ENCODE measurements around the gene LDLRAD4.

LDLRAD4 gene

GRCh38 chr18:13265911-13266217 is 47.3 kb downstream of the LDLRAD4 start:
- no peak for DNase-seq (ENCODE audit: low spot score)

DNA sequence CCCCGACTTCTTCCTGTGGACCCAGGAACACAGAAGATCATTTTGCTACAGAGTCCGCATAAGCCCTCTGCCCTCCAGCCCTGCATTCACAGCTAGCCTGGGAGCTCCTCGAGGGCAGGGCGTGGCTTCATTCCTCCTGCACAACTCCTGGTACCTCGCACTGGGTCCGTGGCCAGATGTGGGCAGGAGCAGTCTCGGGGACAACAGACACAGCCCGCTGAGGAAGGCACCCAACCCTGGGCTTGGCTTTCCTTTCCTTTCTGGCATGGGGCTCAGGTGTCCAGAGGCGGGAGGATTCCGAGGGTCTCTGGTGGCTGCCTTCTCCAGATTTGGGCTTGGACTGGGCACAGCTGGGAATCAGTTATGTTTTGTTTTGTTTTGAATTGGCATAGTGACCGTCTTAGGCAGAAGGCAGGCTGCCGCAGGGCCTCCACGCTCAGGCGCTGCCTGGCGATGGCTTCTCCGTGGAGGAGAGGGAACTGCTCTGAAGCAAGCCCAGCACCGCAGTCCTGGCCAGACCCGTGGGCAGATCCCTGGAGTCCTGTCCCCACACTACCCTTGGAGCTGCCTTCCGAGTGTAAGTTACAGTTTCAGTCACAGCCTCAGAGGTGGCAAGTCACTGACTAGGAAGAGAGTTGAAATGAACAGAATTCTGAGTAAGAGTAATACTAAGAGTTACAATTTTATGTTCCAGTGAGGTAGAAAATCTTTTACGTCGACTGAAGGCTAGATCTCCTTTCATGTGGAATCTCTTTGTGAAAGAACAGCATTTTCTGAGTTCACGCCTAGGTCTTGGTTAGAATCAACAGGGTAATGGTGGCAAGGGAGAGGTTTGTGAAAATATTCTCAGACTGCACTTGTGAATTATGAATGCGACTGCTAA is 47.9 kb downstream of the LDLRAD4 start:
- no peak for DNase-seq (ENCODE audit: low spot score)

DNA sequence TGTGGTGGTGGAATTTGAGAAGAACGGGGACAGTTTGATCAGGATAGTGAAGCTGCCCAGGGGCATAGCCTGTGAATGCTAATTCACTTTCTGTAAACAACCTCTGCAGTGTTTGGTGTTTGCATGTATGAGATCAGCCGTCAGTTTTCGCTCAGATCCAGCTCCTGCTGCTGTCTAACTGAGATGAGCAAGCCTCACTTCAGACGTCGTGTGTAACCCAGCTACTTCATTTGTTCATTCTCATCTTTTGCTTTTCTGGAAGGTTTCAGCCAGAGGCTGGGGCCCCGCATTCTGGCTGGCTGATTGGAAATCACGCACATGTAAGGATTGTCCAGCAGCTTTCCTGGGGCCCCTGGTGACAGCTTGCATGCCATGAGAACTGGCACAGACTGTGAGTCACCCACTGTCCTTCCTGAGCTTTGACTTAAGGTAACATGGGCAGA is 48.9 kb downstream of the LDLRAD4 start:
- DNase-seq (ENCODE audit: low spot score) = no peak

DNA sequence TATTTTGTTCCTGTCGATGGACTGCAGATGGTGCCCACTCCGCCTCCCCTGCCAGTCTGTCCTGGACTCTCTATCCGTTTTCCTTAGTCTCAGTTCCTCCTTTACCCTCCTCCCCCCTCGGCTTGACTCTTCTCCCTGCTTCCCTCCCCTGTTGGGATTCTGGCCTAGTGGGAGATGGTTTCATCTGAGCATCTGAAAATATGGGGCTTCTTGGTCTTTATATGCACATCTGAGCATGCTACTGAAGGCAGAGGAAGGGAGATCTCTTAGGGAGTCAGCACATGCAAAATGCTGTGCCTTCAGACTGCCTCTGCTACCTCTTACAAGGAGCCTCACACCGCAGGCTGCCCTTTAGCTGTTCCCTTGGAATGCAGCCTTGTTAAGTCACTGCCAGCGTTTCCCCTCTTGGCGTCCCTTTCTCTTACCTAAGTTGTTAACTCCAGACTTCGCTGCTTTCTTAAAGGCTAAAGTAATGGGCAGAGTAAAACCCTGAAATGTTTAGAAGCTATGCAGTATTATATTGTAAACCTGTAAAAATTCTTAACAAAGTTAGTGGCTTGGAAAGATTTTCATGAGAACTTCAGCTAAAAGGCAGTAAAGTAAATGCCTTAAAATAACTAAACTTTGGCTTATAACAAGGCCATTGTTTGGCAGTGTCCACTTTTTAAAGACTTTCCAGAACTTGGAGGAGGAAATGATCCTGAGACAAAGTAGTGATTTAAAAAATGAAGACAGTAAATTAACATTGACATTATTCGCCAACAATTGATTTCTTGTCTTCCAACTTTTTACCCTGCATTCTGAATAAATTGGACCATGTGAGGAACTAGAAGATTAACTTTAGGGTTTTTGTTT is 49.8 kb downstream of the LDLRAD4 start:
- peak; percentile 68 for DNase-seq (ENCODE audit: low spot score)

- no peak for DNase-seq (ENCODE audit: low spot score)
Measured at GRCh38 chr18:13269013-13269280, 50.4 kb downstream of the LDLRAD4 start.

- no peak for DNase-seq (ENCODE audit: low spot score)
Measured at GRCh38 chr18:13269521-13270011, 51.0 kb downstream of the LDLRAD4 start.

- DNase-seq (ENCODE audit: low spot score) = no peak
Measured at GRCh38 chr18:13270279-13270855, 51.8 kb downstream of the LDLRAD4 start.

GRCh38 chr18:13271302-13271911 is 52.8 kb downstream of the LDLRAD4 start:
- no peak for DNase-seq (ENCODE audit: low spot score)

DNA sequence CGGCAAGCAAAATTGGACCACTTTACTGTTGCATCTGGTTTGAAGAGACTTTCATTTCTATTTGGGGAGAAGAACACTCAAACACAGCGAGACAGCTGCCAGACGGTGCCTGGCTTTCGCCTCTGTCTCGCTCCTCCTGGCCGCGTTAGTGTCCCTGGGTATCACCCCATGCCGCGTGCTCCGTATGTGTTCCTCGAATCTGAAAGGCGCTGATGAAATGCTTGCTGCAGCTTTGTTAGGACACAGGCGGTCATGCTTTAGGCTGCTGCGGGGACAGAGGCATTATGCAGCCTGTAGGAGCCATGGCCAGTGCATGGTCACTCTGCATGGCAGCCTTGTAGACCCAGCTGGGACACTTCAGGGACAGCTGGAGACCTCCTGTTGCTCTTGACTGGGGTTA is 53.9 kb downstream of the LDLRAD4 start:
- DNase-seq (ENCODE audit: low spot score) = no peak

GRCh38 chr18:13273800-13274199 is 55.2 kb downstream of the LDLRAD4 start:
- no peak for DNase-seq (ENCODE audit: low spot score)

DNA sequence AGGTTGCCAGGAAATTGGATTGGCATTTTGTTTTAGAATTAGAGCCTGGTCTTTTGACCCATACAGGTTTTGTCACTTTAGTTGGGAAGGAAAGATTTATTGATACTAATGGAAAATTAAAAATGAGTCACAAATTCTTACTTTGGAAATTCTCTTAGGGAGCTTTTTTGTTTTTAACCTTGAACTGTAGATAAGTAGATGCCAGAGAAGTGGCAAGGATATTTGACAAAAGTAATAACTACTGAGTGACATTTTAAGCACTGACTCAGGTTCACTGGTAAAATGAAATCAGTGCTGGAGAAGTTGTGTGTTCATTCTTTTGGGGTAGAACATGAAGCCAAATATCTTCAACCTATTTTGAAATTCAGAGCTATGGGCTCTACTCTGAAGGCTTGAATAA is 56.5 kb downstream of the LDLRAD4 start:
- no peak for DNase-seq (ENCODE audit: low spot score)

GRCh38 chr18:13276530-13277520 is 58.3 kb downstream of the LDLRAD4 start:
- no peak for DNase-seq (ENCODE audit: low spot score)

DNA sequence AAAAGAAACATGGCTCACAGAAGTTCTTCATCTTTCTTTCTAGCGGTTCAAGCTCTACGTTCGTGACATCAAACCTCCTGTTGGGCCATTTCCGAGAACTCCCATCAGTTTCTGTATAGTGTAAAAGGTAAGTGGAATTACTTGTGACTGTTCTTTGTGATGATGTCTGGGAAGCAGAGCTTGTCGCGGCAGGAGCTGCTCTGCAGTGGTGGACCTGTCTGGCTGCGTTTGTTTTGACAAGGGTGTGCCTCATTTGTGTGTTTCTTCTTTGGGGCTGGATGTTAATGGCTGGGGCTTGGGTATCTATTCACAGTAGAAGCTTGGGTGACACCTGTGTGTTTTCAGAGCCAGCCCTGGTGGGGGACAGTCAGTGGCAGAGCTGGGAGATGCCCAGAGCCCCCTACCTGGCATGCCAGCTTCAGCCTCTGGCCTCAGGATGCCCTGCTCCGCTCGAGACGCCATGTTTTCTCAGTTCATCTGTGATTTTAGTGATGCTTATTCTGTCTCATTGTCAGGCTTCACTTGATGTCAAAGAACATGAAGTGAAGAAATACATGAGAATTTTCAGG is 59.6 kb downstream of the LDLRAD4 start:
- no peak for DNase-seq (ENCODE audit: low spot score)

DNA sequence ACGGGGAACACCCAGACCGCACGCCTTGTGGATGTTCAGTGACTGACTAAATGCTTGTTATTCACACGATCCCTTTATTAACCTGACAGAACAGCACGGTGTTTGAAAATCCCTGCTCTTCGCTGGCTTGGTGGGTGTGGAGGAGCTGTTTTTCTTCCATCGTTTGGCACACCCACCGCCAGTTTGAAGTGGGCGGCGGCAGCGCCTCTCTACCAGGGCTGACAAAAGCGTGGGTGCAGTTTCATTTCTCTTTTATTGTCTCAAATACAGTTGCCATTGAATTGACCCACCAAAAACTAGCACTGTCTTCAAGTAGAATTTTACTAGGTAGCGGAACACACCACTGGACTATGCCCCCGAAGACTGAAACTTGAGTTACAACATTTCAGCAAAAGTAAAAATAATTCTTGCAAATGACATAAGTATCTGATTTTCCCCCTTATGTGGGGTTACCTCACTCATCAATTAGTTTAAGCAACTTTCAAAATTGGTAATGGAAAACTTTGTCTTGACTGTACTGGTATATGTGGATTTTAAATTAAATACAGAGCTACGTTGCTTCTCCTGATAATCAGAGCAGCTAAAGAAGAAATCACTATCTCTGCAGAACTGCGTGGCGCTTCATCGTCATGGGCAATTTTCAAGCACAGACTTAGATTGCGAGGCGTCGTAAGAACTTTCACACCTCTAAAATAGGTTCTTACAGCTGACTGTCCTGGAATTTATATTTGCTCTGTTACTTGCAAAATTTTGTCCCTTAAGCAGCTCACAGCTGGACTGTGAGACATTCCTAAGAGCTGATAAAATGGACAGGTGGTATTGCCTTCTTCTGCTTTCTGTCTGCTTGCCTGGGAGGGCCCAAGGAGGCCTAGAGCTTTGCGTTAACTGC is 60.9 kb downstream of the LDLRAD4 start:
- DNase-seq (ENCODE audit: low spot score) = no peak

DNA sequence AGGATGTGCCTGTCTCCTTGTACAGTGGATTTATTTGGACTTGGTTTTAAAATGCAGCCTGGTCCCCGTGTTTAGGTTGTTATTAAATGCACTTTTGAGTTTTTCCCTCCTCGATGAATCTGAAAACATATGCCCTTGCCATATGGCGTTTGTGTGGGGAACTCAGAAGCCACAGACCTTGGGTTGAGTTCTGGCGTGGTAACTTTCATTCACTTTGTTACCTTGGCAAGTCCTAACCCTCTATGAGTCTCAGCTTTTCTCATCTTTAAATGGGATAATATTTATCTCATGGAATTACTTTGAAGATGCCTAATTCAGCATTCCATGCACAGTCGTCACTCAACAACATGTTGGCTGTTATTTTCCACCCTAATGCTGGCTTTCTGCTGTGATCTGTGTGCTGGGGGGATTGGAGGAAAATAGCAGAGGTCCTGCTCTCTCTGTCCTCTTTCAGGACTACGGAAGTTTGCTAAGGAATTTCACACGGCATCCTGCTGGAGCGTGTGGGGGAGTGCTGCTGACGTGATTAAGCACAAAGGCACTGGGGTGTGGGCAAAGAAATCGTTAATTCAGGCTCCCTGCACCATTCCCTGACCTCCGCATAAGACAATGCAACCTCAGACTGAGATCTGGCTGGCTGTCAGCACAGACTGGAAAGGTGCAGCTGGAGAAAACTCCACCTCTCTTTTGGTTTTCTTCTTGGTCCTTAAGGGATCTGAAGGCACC is 61.7 kb downstream of the LDLRAD4 start:
- DNase-seq (ENCODE audit: low spot score) = no peak

DNA sequence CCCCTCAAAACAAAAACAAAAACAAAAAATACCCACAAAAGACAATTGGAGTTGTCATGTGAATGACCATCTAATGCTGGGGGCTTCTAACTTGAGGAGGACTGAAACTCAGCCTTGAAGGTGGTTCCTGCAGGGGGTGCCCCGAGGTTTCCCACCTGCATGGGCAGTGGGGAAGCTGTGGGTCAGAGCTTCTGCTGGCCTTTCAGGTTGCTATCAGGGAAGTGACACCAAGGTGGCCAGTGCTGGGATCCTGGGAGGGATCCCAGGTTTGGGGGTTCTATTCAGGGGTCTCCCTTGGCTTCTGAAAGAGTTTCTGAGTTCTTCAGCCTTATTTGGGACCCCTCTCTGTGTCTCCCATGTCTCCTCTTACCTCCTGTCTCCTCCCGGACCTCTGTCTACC is 62.8 kb downstream of the LDLRAD4 start:
- no peak for DNase-seq (ENCODE audit: low spot score)

GRCh38 chr18:13283746-13284145 is 65.2 kb downstream of the LDLRAD4 start:
- DNase-seq (ENCODE audit: low spot score) = no peak

DNA sequence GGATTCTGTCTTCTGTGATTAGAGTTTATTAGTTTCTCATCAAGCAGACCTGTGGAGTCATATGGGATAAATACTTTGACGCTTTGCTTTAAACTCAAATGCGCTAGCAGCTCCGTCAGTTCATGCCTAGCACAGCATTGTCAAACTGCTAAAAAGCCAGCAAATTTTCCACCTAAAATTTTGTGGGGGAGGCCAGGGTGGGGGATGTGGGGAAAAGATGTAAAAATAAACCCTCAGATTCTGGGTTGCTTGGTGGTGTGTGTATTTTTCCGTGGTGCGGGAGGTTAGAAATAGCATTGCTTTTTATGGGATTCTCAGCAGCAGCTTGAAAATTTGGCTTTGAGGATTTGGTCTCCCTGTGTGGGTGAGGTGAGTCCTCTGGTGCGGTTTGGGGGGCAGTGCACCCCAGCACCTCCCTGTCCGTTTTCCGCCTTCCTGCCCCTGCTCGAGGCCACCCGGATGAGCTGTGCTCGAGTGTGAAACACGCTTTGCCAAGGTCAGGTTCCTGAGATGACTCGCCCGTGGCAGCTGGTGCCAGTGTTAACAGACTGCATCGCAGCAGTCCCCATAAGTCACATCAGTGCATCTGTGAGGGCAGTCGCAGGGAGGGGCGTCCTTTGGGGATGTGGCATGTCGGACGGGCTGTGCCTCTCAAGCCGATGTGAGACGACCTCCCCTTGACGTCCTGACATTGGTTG is 65.9 kb downstream of the LDLRAD4 start:
- DNase-seq (ENCODE audit: low spot score) = no peak

DNA sequence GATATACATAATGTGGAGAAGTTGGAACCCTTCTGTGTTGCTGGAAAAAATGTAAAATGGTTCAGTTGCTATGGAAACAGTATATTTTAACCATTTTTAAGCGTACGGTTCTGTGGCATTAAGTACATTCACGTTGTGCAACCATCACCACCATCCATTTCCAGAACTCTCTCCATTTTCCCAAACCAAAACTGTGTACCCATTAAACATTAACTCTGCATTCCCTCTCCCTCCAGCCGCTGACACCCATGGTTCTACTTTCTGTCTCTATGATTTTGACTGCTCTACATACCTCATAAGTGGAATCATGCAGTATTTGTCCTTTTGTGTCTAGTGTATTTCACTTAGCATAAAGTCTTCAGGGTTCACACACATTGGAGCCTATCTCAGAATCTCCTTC is 67.3 kb downstream of the LDLRAD4 start:
- no peak for DNase-seq (ENCODE audit: low spot score)
